ENCODE measurements around the gene SNAI1. TPM values are rescaled to one million over a fixed set of nuclear protein-coding genes. Genes with fewer than 3 reads are reported as not detected.

SNAI1 gene
- total RNA-seq, 1 experiment from 2014 or later, result 4.1 TPM

DNA sequence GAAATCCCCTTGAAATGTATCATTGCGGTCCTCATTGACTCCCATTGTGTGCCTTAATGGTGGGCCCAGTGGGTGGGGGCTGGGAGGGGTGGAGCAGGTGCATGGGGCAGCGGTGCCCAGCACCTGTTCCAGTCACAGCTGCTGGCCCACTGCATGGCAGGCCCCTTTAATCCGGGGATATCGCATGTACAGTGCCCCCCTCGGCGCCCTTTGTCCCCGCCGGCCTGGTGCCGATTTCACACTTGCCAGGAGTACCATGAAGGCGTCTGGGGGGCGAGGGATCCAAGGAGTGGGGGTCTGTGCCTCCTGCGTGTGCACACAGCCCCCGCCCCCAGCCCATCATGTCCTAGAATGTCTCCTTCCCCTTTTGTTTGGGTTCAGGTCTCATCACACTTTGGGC, 2.8 kb downstream of the SNAI1 start:
- H3K27ac ChIP-seq (ENCODE audit: low read depth, low read length, poor library complexity, severe bottlenecking), result no peak overlapping the region
- ChIA-PET POLR2A (ENCODE audit: low non-redundant PET) (no interaction called here), CTCF (no interaction called here)
- H3K9me3 ChIP-seq (ENCODE audit: low read depth, low read length, poor library complexity, severe bottlenecking), result no peaks in the 10 kb centered on the region
- H3K4me3 ChIP-seq (ENCODE audit: low read depth, low read length, poor library complexity, severe bottlenecking), result no peak overlapping the region
- H3K36me3 ChIP-seq (ENCODE audit: insufficient read depth, low read length, poor library complexity, severe bottlenecking), result no peaks in the 10 kb centered on the region
- TF ChIP-seq EZH2 (IDR thresholded peaks at IDR 0.05; ENCODE audit: borderline replicate concordance, low read depth, low read length, poor library complexity, severe bottlenecking) (no peak), CTCF (conservative IDR thresholded peaks at IDR 0.05; ENCODE audit: low read depth, low read length) (no peak)
- no peak for DNase-seq (ENCODE audit: low spot score)
- intact Hi-C loops (cut with micrococcal nuclease; ENCODE audit: unreplicated experiment), result no loop called here
- BruUV-seq (replicated peaks), result no TSS peak
- no peaks in the 10 kb centered on the region for H3K27me3 ChIP-seq (replicated peaks; ENCODE audit: insufficient read depth, low read depth, low read length, poor library complexity)
- peaks cover 44% of the 10 kb centered on the region for H3K4me1 ChIP-seq (ENCODE audit: insufficient read depth, low read length, poor library complexity, severe bottlenecking)

DNA sequence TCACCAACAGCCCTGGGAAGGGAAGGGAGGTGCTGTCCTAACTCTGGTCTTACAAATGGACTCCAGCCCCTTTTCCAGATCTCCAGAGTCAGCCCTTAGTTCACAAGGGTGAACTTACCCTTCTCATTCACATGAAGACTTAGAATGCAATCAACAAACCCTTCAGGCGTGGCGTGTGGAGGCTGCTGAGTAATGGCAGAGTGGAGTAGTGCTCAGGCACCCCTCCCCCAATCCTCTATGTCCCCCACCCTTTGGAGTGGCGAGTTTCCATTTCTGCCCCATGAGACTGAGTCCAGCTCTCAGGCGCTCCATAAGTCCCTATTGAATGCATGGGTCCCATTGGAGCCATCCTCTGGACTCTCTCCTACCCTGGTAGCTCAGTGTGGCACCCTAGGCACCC, 3.3 kb downstream of the SNAI1 start:
- H3K4me1 ChIP-seq (ENCODE audit: insufficient read depth, low read length, poor library complexity, severe bottlenecking), result peaks cover 40% of the 10 kb centered on the region
- DNase-seq (ENCODE audit: low spot score), result no peak
- H3K27ac ChIP-seq (ENCODE audit: low read depth, low read length, poor library complexity, severe bottlenecking), result no peak overlapping the region
- H3K27me3 ChIP-seq (replicated peaks; ENCODE audit: insufficient read depth, low read depth, low read length, poor library complexity), result no peaks in the 10 kb centered on the region
- no peak overlapping the region for H3K4me3 ChIP-seq (ENCODE audit: low read depth, low read length, poor library complexity, severe bottlenecking)
- ChIA-PET CTCF (no interaction called here), POLR2A (ENCODE audit: low non-redundant PET) (no interaction called here)
- TF ChIP-seq CTCF (conservative IDR thresholded peaks at IDR 0.05; ENCODE audit: low read depth, low read length) (no peak), EZH2 (IDR thresholded peaks at IDR 0.05; ENCODE audit: borderline replicate concordance, low read depth, low read length, poor library complexity, severe bottlenecking) (no peak)
- intact Hi-C loops (cut with micrococcal nuclease; ENCODE audit: unreplicated experiment), result no loop called here
- H3K9me3 ChIP-seq (ENCODE audit: low read depth, low read length, poor library complexity, severe bottlenecking), result no peaks in the 10 kb centered on the region
- no TSS peak for BruUV-seq (replicated peaks)
- H3K36me3 ChIP-seq (ENCODE audit: insufficient read depth, low read length, poor library complexity, severe bottlenecking), result no peaks in the 10 kb centered on the region

GRCh38 chr20:49987015-49987867, 4.5 kb downstream of the SNAI1 start:
- Histone ChIP-seq H3K36me3 (ENCODE audit: insufficient read depth, low read length, poor library complexity, severe bottlenecking) (no peaks in the 10 kb centered on the region), H3K27me3 (replicated peaks; ENCODE audit: insufficient read depth, low read depth, low read length, poor library complexity) (no peaks in the 10 kb centered on the region), H3K4me3 (ENCODE audit: low read depth, low read length, poor library complexity, severe bottlenecking) (no peak overlapping the region), H3K4me1 (ENCODE audit: insufficient read depth, low read length, poor library complexity, severe bottlenecking) (peaks cover 35% of the 10 kb centered on the region), H3K9me3 (ENCODE audit: low read depth, low read length, poor library complexity, severe bottlenecking) (no peaks in the 10 kb centered on the region), H3K27ac (ENCODE audit: low read depth, low read length, poor library complexity, severe bottlenecking) (peak overlapping the region; percentile 35)
- TF ChIP-seq EZH2 (IDR thresholded peaks at IDR 0.05; ENCODE audit: borderline replicate concordance, low read depth, low read length, poor library complexity, severe bottlenecking), result no peak
- no peak for TF ChIP-seq CTCF (conservative IDR thresholded peaks at IDR 0.05; ENCODE audit: low read depth, low read length)
- intact Hi-C loops (cut with micrococcal nuclease; ENCODE audit: unreplicated experiment), result no loop called here
- DNase-seq (ENCODE audit: low spot score), result no peak
- BruUV-seq (replicated peaks), result no TSS peak
- ChIA-PET POLR2A (ENCODE audit: low non-redundant PET) (no interaction called here), CTCF (no interaction called here)
